SKM-1 (cell line): Measurements from ENCODE around the gene RFX2.

Experiments used
- DNase-seq: peaks from one replicate; lab custom pipeline; 2025; ENCODE audit not compliant: unreplicated experiment; lab: John Stamatoyannopoulos, UW

The RFX2 gene

GRCh38 chr19:6061376-6062130 lies 48.7 kb downstream of the RFX2 start:
- no peak for DNase-seq

GRCh38 chr19:6060600-6061375 lies 49.5 kb downstream of the RFX2 start:
- no peak for DNase-seq

DNA sequence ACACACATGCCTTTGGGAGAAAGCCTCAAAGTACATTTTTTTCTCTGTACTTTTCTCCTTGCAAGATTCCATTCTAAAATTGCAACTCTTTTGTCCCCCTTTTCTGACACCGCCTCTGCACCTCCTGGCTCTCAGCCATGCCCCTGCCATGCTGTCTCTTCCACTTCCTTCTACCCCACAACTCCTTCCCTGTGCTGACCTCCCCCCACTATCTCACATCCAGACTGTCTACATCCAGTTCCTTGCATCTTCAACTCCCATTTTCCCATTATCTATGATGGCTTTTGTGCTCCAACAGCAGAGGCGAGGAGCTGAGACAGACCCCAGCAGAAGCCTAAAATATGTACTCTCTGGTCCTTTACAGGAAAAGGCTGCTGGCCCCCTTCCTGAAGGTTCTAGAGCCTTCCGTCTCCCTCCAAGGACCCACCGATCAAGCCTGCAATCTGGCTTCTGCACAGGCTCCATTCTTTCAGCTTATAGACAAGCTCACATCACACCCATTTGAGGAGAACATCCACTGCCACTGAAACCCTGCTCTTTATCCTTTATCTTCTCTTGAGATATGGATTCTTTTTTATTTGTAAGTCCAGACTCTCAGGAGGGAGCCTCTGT lies 50.2 kb downstream of the RFX2 start:
- no peak for DNase-seq

DNA sequence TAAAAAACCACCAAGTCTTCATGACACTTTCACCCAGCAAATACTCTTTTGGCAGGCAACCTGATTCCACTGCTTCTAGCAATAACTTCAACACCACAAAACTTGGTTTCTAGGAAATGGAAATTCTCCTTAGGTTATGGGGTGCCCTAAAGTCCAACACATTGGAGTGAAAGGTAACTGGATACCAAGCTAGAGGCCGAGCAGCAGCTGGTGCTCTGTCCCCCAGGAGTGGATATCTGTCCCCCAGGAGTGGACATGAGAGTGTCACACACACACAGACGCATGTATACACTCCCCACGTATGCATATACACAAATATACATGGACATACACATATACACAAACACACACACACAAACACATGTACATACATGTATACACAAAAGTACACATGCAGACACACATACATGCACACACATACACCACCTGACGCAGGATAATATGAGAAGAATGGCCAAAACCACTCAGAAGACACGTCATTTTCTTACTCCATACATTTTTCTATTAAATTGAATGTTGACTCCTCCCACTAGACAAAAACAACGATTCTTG lies 50.8 kb downstream of the RFX2 start:
- DNase-seq = no peak

GRCh38 chr19:6058518-6059201 lies 51.6 kb downstream of the RFX2 start:
- DNase-seq = no peak

- DNase-seq = no peak
Observed at GRCh38 chr19:6057651-6058517, 52.4 kb downstream of the RFX2 start.

GRCh38 chr19:6056801-6057650 lies 53.3 kb downstream of the RFX2 start:
- peak; percentile 95 for DNase-seq

- DNase-seq = no peak
Observed at GRCh38 chr19:6056282-6056741, 54.0 kb downstream of the RFX2 start.

DNA sequence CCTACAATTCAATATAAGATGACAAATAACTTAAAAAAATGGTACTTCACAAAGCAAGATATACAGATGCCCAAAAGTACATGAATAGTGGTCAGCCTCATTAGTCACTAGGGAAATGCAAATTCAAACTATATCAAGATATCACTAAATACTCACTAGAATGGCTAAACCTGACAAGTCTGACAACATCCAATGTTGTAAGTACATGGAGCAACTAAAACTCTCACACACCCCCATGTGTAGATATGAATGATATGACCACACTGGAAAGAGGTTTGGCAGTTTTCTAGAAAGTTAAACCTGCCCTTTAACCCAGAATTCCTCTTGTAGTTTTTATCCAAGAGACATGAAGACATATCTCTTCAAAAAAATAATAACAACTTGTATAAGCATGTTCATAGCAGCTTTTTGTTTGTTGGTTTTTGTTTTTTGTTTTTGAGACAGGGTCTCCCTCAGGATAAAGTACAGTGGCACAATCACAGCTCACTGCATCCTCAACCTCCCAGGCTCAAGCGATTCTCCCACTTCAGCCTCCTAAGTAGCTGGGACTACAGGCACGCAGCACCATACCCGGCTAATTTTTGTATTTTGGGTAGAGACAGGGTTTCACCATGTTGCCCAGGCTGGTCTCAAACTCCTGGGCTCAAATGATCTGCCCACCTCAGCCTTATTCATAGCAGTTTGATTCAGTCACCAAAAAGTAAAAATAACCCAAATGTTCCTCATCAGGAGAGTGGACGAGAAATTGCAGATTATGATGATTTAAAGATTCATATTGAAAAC lies 55.1 kb downstream of the RFX2 start:
- DNase-seq = no peak

- DNase-seq = peak; percentile 67
Observed at GRCh38 chr19:6048793-6049405, 61.4 kb downstream of the RFX2 start.

GRCh38 chr19:6048348-6048747 lies 62.0 kb downstream of the RFX2 start:
- DNase-seq = no peak

DNA sequence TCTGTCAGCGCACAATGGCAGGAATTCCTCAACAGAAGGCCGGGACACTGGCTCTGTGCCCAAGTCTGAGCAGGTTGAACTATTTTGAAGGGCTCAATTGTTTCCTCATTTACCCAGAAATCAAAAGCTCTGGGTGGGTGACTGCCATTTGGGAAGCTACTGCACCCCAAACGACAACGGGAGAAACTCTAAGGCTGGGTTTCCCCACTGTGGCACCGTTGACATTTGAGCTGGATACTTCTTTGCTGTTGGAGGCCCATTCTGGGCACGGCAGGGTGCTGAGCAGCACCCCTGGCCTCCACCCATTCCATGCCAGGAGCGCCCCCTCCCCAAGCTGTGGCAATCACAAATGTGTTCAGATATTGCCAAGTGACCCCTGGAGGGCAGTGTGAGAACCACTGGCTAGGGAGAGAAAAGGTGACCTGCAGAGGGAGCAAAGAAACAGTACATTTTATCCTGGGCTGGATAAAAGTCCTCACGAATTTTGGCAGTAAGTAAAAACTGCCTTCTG lies 62.5 kb downstream of the RFX2 start:
- DNase-seq = no peak

GRCh38 chr19:6047256-6047655 lies 63.0 kb downstream of the RFX2 start:
- no peak for DNase-seq

DNA sequence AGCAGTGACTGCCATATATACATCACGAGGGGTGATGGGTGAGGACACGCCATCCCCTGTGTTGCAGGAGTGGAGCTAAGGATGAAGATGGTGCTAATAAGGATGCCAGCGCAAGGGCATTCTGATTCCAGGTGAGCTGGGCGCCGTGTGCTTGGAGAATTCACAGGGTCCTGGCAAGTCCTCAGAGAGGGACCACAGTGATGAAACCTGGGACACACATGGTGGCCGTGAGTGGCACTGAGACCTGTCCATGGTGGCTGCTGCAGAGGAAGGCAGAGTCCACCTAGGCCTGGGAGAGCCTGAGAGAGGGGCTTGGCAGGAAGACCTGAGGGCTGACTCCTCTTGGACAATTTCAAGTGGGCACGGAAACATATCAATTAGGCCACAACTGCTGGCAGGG lies 65.2 kb downstream of the RFX2 start:
- DNase-seq = no peak

DNA sequence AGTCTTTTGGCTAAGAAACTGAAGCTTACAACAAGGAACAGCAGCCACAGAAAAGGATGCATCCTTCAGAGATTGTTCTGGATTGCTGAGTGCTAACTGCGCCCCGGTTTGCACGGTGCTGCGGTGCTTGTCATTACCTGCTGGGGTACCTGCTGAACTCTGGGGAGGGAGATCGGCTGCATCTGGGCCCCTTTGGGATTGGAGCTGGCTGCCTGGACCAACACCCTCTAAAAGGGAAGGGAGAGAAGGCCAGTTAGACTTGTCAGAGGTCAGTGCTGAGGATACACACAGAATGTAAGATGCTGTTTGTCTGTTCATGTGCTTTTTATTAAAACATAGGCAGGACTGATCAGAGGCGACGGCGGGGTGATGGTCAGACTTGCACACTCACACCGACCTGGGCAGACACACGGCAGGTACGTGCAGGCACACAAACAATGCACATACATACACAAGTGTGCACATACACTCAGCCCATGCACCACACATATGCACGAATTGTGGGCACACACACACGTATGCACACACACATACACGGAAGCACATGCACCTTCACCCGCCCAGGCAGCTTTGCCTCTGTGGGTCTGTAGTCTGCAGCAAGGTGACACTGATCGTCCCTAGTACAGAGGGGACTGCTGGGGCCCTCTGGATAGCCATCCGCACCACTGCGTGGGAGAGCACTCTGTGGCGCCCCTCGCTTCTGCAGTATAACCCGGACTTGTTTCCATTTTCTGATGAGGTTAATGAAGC lies 66.1 kb downstream of the RFX2 start:
- no peak for DNase-seq

DNA sequence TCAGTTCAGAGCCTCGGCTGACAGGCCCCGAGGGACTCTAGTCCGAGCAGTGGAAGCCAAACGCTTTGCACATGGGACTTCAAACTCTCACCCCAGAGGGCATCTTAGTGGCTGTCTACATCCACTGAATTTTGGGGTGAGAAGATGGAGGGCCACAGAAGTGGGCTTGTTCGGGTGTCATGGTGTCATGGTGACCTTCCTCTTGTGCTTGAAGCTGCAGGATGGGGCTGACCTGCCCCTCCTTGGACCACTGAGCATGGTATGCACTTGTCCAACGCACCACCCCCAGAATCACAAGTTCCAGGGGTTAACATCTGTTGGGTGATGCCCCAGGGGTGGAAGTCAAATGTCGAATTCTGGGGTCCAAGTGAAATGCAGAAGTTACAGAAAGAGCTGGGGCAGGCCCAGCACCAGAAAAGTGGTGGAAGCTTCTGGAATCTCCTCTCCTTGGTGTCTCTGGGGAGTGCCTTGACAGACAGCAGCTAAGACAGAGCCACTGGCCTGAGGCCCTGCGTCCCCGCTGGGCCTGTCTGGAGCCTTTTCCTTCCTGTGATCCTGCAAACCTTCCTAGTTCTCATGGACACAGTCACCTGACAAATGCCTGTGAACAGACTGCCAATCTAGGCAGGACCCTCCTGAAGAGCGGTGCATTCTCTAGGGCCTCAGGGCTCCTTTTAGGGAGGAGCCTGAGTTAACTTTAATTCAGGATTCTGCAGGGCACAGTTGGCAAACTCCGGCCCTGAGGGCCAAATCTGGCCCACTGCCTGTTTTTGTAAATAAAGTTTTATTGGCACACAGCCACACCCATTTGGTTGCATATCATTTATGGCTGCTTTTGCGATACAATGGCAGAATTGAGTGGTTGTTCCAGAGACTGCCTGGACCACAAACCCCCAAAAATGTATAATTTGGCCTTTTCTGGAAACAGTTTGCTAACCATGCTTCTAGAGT lies 67.2 kb downstream of the RFX2 start:
- no peak for DNase-seq
